Stimulated activated CD8-positive, alpha-beta memory T cell treated with anti-CD3 and anti-CD28 coated beads, Interleukin-4, amount 100 ng/mL, for 48 hours (primary cell): ENCODE data around the gene POM121C.
A peak's percentile ranks its signal among the peaks of the same experiment; 100 is the strongest.
"Not testable (repeated sequence)": the region's sequence is repeated elsewhere in the genome, so short reads cannot be mapped to it uniquely, and the experiment has no call there.

Source experiments
- DNase-seq: peaks from one replicate; pipeline ENCODE4 v3.0.0-alpha.2; 2020

POM121C gene

DNA sequence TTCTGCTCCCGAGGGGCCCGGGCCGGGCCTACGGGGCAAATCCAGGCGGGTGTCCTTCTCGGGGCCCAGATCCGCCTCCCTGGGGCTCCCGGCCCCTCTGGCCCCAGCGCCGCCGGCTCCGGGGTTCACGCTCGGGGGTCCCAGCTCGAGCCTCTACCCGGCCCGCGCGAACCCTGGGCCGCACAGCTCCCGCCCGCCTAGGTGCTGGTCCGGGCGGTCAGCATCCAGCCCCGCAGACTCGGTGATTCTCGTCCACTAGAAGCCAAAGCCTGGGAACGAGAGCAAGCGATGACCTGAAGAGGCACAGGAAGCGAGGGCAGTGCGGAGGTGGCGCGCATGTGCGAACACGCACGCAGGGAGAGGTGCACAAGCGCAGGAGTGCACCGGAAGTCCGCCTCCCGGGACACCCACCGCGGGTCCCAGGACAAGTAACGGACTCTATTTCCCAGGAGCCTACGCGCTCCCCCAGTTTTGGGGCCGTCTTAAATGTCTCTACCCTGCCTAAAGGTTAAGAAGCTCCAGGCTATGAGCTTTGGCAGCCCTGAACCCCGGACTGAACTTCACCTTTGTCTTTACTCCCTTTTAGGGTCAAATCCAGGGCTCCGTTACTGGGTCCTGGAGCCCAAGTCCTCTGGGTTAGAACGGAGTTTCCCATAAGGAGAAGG, at the start of gene POM121C:
TSS of gene POM121C (minus strand) at position 321 of the 665 bp plus-strand sequence. CDS start 44,803 bp downstream, outside the sequence.
- DNase-seq: peak; percentile 93

DNA sequence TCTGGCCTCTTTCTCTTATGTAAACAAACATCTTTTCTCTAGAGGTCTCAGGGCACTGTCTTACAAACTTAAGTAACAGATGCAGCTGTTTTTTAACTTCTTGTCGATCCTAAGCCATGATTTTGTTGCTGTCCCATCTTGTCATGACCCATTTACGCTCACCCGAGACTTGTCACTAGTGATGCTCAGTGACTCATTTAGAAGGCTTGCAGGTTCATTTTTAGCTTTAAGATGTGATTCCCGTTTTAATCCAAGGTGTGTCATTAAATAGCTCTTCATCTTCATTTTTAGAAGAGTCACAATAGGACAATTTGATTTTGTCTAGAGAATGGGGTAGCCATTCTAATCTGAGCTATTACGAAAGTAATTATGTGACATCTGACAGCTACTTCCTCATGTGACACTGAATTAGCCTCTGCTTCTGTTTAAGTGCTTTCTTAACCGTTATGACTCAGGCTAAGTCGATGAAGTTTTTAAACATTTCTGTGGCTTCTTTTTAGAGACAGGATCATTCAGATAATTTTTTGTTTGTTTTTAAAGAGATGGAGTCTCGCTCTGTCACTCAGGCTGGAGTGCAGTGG, 48.7 kb upstream of the POM121C start:
- DNase-seq: no peak

DNA sequence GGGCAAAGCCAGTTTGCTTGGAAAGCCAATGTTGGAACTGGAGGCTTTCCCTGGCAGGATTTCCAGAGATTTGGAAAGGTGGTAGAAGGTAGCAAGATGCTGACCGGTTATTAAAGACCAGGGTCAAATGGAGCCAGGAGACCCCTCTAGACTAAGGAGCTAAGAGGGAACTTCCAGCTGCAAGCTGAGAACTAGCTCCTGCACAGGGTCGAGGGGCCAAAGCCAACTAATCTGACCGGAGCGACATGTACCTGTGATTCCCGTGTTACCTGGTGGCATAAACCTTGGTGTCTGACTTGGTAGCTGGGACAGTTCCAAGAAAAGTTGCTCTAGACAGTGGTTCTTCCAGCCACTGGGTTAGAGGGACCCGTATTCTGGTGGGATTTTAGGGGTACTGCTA, 47.8 kb upstream of the POM121C start:
- no peak for DNase-seq

DNA sequence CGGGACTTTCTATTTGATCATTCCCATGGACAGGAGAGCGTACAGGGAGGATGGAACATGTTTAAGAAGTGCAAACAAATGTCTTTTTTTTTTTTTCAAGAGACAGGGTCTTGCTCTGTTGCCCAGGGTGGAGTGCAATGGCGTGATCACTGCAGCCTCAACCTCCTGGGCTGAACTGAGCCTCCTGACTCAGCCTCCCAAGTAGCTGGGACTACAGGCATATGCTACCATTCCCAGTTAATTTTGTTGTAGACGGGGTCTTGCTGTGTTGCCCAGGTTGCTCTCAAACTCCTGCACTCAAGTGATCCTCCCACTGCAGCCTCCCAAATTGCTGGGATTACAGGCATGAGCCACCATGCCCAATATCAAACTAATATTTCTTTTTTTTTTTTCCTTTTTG, 46.5 kb upstream of the POM121C start:
- DNase-seq: no peak

DNA sequence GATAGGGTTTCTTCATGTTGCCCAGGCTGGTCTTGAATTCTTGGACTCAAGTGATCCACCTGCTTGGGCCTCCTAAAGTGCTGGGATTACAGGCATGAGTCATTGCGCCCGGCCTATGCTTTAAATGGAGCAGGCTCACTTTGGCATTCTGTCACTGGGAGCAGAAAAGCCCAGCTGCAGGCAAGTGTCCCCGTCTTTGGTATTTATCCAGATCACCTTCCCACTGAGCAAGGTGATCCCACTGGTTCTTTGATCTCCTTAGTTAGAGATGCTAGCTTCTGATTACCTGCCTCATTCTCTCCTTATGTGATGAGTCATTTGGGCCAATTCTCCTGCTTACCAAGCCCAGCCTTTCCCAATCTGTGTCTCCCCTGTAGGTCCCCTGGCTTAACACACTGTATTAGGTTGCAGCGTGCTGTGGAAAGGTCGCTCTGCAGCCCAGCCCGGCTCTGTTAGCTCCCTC, 45.3 kb upstream of the POM121C start:
- no peak for DNase-seq

DNA sequence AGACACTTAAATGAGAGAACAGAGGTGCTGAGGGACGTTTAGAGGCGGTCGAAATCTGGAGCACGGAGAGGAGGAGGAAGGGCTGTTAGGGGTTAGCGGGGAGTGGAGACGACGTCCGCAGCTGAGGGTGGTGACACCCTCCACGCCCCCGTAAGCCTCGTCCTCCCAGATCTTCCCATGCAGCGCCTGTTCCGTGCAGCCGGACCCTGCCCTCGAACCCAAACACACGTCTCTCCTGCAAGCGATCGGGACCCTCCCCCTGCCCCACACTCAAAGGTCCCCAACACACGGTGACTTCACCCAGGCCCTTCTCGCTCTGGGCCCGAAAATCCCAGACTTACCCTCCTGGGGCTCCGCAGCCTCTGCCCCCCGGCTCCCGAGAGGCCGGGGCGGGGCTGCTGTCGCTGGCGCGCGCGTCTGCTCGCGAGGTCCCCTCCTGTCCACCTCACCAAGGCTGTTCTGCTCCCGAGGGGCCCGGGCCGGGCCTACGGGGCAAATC, 41.2 kb upstream of the POM121C start:
- DNase-seq: peak; percentile 30

DNA sequence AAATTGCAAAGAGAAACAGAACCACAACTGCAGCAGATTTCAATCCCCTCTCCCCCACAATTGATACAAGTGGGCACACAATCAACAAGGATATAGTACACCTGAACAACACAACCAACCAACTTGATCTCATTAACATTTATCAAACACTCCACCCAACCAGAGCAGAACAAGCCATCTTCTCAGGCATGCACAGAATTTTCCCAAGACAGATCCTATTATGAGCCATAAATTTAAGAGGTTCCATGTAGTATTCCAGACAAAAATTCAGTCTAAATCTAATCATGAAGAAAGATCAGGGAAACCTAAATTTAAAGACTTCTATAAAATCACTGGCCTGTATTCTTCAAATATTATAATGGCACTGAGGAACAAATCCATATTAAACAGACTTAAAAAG, 35.6 kb upstream of the POM121C start:
- not testable (repeated sequence) for DNase-seq

DNA sequence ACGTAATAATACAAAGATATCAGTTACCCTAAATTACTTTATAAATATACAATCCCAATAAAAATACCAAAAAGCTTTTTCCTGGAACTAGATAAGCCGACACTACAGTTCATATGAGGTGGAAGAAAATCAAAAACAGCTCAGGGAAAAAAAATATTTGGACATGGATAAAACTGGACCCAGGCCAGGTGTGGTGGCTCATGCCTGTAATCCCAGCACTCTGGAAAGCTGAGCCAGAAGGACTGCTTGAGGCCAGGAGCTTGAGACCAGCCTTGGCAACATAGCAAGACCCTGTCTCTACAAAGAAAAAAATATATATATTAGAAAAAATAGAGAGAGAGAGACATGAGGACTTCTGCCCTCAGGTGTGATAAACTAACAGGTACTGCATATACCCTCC, 32.7 kb upstream of the POM121C start:
- DNase-seq: not testable (repeated sequence)

DNA sequence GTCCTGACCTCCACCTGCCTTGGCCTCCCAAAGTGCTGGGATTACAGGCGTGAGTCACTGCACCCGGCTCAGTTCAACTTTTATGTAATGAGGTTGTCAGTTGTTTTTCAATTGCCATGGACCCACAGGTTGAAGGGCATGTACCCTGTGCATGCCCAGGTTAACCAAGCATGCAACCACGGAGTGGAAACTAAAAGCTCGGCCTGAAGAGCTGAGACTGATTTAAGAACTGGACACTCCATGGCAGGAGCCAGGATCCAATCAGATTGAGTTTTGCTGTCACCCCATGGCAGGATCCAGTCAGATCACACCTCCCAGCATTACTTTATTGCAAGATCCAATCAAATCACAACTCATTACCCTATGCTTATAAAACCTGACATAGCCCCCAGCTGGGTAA, 22.9 kb upstream of the POM121C start:
- not testable (repeated sequence) for DNase-seq

DNA sequence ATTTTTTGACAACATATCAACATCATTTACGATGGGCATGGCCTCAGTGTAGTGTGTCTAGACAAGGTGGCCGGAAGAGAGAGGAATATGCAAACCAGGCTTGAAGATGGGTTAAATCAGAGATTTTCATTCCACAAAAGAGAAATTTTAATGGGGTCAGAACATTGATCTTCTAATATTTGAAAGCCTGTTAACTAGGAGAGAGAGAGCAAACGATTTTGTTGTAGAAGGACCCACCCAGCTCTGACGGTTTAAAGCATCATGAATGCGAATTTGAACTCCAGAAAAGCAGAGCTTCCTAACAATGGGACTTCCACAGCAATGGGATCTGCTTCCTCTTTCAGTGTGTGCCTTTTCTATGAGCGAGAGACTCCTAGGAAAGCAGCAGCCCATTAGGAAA, 5.9 kb upstream of the POM121C start, which contains the start of gene SPDYE5:
TSS of gene SPDYE5 (plus strand) at position 301 of the 400 bp plus-strand sequence. CDS start 1,728 bp downstream, outside the sequence.
- DNase-seq: not testable (repeated sequence)

DNA sequence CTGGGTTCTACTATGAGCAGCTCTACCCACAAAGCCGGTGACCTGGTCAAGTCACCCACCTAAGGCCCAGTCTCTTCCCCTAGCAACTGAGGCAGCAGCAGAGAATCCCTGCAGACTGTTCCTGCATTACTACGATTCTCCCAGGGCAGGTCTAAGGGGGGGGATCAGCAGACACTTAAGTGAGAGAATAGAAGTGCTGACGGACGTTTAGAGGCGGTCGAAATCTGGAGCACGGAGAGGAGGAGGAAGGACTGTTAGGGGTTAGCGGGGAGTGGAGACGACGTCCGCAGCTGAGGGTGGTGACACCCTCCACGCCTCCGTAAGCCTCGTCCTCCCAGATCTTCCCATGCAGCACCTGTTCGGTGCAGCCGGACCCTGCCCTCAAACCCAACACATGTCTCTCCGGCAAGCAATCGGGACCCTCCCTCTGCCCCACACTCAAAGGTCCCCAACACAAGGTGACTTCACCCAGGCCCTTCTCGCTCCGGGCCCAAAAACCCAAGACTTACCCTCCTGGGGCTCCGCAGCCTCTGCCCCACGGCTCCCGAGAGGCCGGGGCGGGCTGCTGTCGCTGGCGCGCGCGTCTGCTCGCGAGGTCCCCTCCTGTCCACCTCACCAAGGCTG, 632 bp downstream of the POM121C start:
- peak; percentile 35 for DNase-seq

DNA sequence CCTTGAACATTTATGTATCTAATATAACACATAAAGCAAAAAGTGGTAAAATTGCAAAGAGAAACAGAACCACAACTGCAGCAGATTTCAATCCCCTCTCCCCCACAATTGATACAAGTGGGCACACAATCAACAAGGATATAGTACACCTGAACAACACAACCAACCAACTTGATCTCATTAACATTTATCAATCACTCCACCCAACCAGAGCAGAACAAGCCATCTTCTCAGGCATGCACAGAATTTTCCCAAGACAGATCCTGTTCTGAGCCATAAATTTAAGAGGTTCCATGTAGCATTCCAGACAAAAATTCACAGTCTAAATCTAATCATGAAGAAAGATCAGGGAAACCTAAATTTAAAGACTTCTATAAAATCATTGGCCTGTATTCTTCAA, 5.8 kb downstream of the POM121C start:
- DNase-seq: not testable (repeated sequence)

DNA sequence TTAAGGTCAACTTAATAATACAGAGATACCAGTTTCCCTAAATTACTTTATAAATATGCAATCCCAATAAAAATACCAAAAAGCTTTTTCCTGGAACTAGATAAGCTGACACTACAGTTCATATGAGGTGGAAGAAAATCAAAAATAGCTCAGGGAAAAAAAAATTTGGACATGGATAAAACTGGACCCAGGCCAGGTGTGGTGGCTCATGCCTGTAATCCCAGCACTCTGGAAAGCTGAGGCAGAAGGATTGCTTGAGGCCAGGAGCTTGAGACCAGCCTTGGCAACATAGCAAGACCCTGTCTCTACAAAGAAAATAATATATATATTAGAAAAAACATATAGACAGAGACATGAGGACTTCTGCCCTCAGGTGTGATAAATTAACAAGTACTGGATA, 8.6 kb downstream of the POM121C start:
- DNase-seq: not testable (repeated sequence)

DNA sequence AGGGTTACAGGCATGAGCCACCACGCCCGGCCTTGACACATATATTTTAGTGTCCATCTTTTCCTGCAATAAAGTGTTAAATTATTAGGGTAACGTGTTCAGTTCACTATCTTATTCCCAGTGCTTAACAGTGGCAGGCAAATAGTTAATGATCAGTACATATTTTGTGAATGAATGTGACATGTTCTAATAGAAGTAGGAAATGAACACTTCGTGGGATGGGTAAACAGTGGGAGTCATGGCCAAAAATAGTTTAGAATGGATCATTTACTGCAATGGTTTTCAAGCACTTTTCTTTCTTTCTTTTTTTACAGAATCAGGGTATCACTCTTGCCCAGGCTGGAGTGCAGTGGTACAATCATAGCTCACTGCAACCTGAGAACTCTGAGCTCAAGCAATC, 15.9 kb downstream of the POM121C start:
- DNase-seq: not testable (repeated sequence)

DNA sequence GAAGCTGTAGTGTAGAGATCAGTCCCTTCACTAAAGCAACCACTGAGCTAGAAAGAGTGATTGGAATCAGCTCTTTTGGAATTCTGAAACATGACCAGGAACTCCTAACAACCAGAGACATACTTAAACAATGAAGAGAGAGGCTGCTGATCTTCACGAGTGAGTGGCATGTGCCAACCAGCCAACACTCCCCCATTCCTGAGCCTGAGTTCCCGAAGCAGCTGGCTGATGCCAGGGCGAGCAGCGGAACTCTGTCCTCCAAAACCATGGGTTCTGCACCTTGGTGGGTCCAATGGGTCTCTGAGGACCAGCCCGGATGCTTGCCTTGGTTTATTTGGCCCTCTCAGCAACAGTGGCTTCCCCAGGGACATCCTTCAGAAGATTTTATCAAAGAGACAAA, 25.6 kb downstream of the POM121C start:
- not testable (repeated sequence) for DNase-seq

DNA sequence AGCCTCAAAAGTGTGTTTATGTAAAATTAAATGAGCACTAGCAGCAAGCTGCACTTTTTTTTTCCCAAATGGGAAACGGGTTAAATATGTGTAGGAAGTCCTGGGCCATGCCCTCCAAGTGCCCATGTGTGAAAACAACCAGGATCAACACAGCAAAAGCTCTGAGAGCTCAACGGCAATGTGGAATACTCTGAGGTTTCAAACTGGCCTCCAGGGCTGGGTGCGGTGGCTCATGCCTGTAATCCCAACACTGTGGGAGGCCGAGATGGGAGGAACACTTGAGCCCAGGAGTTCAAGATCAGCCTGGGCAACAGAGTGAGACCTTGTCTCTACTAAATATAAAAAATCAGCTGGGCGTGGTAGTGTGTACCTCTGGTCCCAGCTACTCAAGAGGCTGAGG, 28.1 kb downstream of the POM121C start:
- not testable (repeated sequence) for DNase-seq

DNA sequence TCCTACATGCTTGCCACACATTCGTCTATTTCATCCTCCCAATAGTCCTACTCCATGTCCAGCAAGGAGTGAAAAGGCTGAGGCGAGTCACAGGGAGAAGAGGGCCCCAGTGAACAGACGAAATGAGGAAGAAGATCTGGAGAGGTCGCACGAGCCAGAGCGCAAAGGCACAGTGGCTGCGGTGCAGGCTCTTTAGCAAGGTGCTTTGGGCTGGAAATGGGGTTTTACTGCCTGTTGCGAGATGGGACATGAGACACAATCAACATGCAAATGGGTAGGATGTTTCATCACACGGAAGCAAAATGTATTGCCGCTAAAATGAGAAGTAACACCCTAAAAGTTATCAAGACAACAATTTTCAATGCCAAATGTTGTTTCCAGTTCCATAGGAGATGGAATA, 29.7 kb downstream of the POM121C start:
- DNase-seq: not testable (repeated sequence)

DNA sequence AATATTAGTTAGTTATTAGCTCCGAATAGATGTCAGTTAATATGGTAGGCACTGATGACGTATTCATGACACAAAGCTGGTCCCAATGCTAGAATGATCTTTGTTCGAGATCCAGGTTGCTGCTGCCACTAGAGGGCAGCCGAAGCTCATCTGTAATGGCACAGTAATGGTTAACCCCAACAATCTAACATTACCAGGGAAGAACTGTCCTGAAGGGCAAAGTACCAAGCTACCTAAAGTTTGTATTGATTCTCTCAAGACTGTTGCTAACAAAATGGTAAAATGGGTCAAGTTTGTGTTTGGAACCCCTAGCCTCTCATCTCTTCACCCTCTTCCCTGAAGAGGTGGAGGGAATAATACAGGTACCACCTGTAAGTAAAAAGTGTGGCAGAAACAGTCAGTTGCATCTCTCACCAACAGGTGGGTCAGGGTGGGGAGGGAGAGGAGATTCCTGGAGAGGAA, 33.6 kb downstream of the POM121C start:
- DNase-seq: not testable (repeated sequence)

DNA sequence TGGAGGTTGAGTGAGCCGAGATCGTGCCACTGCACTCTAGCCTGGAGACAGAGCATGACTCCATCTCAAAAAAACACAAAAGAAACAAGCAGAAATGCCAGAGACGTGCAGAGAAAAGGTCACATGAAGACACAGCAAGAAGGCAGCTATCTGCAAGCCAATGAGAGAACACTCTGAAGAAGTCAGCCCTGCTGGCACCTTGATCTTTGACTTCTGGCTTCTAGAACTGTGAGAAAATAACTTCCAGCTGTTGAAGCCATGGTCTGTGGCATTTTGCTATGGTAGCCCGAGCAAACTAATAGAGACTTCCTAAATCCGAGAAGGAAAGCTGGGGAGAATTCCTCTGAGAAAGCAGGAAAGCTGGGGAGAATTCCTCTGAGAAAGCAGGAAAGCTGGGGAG, 36.2 kb downstream of the POM121C start:
- not testable (repeated sequence) for DNase-seq

DNA sequence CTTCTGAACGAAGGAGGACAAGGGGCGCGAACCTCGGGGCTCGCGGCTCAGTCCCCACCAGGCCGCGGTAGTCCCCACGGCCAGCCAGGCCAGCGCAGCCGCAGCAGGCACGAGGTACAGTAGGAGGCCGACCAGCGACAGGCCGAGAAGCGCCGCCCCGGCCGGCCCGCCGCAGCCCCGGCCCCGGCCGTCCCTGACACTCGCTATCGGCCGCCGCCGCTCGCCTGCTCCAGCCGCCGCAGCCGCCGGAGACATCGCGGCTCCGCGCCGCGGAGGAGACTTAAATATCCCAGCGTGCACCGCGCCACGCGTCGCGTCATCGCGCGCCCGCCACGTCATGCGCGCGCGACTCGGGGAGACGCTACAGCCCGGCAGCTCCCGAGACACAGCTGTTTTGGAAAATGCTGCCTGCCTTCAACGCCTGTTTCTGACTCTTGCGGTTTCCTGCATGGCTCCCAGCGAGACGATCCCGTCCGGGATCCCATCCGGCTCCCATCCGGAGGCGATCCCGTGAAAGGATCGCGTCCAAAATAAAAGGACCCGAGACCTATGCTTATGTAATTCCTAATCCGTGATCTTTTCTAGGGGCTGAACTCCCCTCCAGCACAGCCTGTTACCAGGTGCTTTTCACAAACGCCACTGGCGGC, 43.5 kb downstream of the POM121C start:
- not testable (repeated sequence) for DNase-seq

DNA sequence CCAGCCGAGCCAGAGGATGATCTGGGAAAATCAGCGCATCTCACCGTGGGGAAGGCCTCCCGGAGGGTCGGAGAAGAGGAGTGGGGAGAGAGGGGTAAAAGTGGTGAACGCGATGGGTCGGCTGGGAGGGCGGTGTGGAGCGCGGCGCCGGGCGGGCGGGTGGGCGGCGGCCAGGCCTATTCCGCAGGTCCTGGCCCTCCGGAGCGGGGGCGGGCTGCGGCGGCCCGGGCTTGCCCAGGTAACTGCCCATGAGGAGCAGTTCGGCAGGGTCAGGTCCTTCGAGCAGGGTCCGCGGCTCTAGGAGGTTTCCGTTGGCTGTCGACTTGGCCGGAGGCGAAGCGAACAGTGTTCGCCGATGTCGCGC, 44.0 kb downstream of the POM121C start:
- not testable (repeated sequence) for DNase-seq

DNA sequence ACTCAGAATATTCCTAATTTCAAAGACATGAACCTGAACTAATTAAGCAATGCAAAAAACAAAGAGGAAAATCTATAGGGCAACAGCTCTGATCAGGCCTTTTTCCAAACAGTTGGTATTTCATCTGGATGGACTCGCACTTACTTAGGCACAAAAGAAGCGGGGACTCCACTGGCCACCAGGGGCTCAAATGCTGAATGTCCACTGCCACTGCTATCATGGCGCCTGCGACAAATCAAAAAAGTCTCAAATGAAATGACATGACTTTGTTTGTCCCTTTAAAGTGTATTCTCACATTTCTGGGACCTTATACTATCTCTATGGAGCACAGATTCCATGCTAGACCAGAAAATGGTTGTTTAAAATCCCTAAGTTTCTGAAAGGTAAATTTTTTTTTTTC, 47.1 kb downstream of the POM121C start:
- DNase-seq: not testable (repeated sequence)

DNA sequence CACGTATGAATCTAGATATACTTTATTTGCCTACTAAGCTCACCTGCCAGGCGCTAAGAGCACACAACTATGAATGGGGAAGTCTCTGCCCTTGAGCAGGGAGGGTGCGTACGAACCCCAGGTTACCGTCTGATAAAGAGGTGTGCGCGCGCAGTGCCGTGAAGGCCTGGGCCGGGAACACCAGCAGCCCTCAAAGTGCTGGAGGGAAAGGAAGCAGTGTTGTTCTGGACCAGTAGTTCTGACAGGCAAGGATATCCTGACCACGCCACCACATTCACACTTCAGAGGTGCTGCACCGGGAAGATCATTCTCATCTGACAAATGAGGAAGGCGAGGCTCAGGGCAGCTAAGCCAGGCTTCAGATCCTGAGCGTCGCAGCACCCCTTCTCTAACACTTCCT, 62.6 kb downstream of the POM121C start:
- not testable (repeated sequence) for DNase-seq
